ENCODE measurements around the gene COL5A1.

DNA sequence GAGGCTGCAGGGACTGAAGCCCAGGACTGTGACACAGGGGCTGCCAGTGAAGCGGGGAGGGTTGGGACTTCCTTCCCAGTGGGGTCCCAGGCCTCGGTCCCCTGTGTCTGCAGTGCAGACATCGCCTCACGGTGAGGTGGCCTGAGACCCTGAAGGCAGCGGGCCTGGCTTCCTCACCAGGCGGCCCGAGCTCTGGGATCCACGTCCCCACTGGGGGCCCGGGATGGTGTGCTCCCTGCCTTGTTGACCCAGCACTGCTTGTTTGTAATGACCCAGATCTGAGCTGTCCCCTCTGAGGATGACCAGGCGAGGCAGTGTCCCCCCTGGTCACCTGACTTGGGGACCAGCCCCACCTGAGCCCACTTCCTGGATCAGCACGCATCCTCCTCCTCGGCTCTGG is 53.1 kb downstream of the COL5A1 start:
- no peak for TF ChIP-seq RARB (CRISPR knock-in tag; IDR thresholded peaks at IDR 0.05)
- TF ChIP-seq, protein P1, sequence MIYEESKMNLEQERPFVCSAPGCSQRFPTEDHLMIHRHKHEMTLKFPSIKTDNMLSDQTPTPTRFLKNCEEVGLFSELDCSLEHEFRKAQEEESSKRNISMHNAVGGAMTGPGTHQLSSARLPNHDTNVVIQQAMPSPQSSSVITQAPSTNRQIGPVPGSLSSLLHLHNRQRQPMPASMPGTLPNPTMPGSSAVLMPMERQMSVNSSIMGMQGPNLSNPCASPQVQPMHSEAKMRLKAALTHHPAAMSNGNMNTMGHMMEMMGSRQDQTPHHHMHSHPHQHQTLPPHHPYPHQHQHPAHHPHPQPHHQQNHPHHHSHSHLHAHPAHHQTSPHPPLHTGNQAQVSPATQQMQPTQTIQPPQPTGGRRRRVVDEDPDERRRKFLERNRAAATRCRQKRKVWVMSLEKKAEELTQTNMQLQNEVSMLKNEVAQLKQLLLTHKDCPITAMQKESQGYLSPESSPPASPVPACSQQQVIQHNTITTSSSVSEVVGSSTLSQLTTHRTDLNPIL (CRISPR knock-in tag; IDR thresholded peaks at IDR 0.05; ENCODE audit: low read depth) = no peak

Measured in SK-N-SH treated with all-trans-retinoic acid at 6 μM for 48 hours (cell line).